Prostate gland (tissue), 2 donors: ENCODE measurements around the gene CHIC2. TPM values are rescaled to one million over a fixed set of nuclear protein-coding genes. Genes with fewer than 3 reads are reported as not detected.

ENCODE experiments used
- DNase-seq: peaks from one replicate; pipeline ENCODE4 v3.0.0-alpha.2; 2019; ENCODE audit warnings: low spot score
- H3K27ac ChIP-seq, 2 donors: fragments of 200-600 bp; sonication (generic); 2 replicates each; pipeline ENCODE4 v1.5.1; 2017 to 2019
- H3K27me3 ChIP-seq: fragments of 200-600 bp; sonication (generic); replicated peaks from 2 replicates; pipeline ENCODE4 v1.5.1; 2019; ENCODE audit not compliant: insufficient read depth
- H3K36me3 ChIP-seq, 2 donors: fragments of 200-600 bp; sonication (generic); 1 replicate in 1 of 2; 2 replicates in 1 of 2; pipeline versions ENCODE4 v1.5.1 to v1.8.1; 2017 to 2019
- H3K4me1 ChIP-seq: fragments of 200-600 bp; sonication (generic); replicated peaks from 2 replicates; pipeline ENCODE4 v1.5.1; 2019
- H3K4me3 ChIP-seq, 2 donors: fragments of 200-600 bp; sonication (generic); 2 replicates each; pipeline ENCODE4 v1.5.1; 2017 to 2019
- H3K9me3 ChIP-seq: fragments of 200-600 bp; sonication (generic); 2 replicates; pipeline ENCODE4 v1.5.1; 2017
- POLR2A ChIP-seq: fragments of 450-650 bp; IDR thresholded peaks from one replicate; pipeline ENCODE4 v1.6.1; 2016; ENCODE audit warnings: antibody characterized with exemption, mild to moderate bottlenecking
- POLR2AphosphoS5 ChIP-seq: sonication (generic); formaldehyde crosslinking; IDR thresholded peaks from one replicate; pipeline ENCODE4 v1.6.1; 2017; ENCODE audit warnings: antibody characterized with exemption
- WGBS: methylation state at CpG from one replicate; pipeline ENCODE4 v1.1.5; 2018; 5-methylcytosine and 5-hydroxymethylcytosine counted together
- intact Hi-C: fragments of 100-400 bp; cut with DNase I; formaldehyde crosslinking; loops from one replicate; pipeline ENCODE4 v1.14.2; 2022
- total RNA-seq, 2 donors: library from RNA; depleted of rRNA; stranded (reverse); fragments of >200 nt; gene quantifications; one replicate each; pipeline ENCODE4 v1.1.0, GENCODE V29; 2016
- TF ChIP-seq, protein P1 (sequence below), 4 experiments: fragments of 200-600 bp in 2 of 4; fragments of 450-650 bp in 2 of 4; sonication (generic) in 2 of 4; IDR thresholded peaks; 1 replicate in 3 of 4; 2 replicates in 1 of 4; pipeline ENCODE4 v1.5.1; 2016 to 2019; ENCODE audit warnings: antibody characterized with exemption in 4 of 4, mild to moderate bottlenecking in 2 of 4, moderate library complexity in 2 of 4

Gene CHIC2
- total RNA-seq, 2 donors from 2014 or later = 38.7 to 84.8 TPM

DNA sequence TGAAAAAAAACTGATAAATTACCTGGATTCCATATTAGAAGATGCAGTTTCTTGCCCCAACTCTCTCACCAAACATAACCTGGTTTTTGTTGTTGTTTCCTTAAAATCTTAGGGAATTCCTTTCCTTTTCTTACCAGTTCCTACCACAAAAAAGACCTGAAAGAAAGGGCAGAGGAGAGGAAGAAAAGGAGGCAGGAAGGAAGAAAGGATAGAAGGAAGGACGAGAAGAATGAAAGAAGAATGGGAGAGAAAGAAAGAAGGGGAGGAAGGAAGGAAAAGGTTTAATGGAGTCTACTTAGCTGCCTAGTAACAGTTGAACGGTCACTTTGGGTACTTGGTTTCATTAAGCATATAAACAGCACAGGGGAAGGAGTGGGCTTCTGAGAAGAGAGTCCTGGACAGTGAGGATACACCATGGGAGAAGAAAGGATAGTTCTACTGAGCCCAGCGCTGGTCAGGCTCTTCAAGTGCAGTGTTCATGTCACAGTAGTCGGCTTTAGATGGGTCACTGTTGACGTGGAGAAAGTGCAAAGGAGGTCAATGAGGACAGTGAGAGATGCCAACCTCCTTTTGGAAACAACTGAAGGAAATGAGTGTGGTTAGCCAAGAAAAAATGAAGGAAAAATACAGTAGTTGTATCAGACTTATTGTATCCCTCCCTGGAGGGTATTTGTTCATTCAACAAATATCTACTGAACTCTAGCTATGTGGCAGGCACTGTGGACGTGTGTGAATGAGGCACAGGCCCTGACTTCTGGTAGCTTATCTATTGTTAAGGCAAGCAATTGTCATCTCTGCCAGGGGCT, 1.1 kb upstream of the CHIC2 start:
- Histone ChIP-seq H3K4me3 (peak overlapping the region in 1 of 2 donors; percentile 94), H3K36me3 (no peaks in the 10 kb centered on the region), H3K9me3 (no peaks in the 10 kb centered on the region), H3K27me3 (no peaks in the 10 kb centered on the region), H3K27ac (peak overlapping the region; percentile 93 to 94), H3K4me1 (no peaks in the 10 kb centered on the region)
- WGBS = 72% methylated on average over 6 of the region's 6 CpGs
- intact Hi-C loops = no loop called here
- TF ChIP-seq, protein P1, sequence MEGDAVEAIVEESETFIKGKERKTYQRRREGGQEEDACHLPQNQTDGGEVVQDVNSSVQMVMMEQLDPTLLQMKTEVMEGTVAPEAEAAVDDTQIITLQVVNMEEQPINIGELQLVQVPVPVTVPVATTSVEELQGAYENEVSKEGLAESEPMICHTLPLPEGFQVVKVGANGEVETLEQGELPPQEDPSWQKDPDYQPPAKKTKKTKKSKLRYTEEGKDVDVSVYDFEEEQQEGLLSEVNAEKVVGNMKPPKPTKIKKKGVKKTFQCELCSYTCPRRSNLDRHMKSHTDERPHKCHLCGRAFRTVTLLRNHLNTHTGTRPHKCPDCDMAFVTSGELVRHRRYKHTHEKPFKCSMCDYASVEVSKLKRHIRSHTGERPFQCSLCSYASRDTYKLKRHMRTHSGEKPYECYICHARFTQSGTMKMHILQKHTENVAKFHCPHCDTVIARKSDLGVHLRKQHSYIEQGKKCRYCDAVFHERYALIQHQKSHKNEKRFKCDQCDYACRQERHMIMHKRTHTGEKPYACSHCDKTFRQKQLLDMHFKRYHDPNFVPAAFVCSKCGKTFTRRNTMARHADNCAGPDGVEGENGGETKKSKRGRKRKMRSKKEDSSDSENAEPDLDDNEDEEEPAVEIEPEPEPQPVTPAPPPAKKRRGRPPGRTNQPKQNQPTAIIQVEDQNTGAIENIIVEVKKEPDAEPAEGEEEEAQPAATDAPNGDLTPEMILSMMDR (IDR thresholded peaks at IDR 0.05) = no peak
- TF ChIP-seq POLR2A (no peak), POLR2AphosphoS5 (no peak)
- no peak for DNase-seq

DNA sequence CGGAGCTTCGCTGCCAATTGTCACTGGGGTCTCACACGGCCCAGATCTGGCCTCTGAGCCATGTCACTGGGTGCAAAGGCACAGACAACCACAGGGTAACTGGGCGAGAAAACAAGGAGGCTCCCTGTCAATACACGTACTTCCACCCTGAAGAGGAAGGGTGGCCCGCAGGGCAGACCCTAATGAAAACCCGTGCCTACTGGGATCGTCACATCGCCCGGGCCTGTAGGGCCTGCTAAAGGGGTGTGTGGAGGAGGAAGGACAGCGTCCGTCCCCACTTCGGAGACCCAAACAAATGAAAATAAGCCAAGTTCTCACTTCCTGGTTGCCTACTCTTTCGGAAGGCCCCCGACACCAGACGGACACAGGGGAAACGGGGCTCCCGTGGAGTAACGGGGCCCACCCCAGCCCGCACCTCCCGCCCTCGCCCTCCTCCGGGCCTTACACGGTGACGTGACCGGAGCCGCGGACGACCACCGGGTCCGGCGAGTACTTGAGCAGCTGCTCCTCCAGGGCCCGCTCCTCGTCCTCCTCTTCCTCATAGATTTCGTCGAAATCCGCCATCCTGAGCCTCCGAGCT, 578 bp downstream of the CHIC2 start:
- no peaks in the 10 kb centered on the region for H3K4me1 ChIP-seq
- DNase-seq = peak; percentile 22
- intact Hi-C loops = no loop called here

DNA sequence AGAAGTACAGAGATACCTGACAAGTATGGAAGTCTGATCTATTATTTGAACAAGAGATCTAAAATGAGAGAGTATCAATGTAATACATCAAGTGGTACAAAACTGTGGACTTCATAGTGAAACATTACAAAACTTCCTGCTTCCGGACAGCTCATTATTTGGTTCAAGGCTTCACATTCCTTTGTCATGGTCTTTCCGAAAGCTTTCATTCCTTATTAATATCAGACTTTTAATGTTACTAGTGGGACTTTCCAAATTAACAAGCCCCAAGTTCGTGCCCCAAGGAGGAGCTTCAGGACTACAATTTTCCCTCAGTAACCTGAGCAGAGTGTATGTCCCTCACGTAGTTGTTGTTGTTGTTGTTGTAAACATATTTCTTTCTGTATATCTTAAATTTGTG, 1.2 kb downstream of the CHIC2 start:
- peak overlapping the region; percentile 94 to 98 for H3K4me3 ChIP-seq
- H3K9me3 ChIP-seq = no peaks in the 10 kb centered on the region
- WGBS = under 1% methylated on average over 4 of the region's 4 CpGs
- H3K4me1 ChIP-seq = no peaks in the 10 kb centered on the region
- intact Hi-C loops = no loop called here
- no peak for DNase-seq
- no peaks in the 10 kb centered on the region for H3K27me3 ChIP-seq
- TF ChIP-seq, protein P1 (IDR thresholded peaks at IDR 0.05) = no peak
- TF ChIP-seq POLR2A (no peak), POLR2AphosphoS5 (no peak)
- H3K27ac ChIP-seq = peak overlapping the region; percentile 93 to 94
- no peaks in the 10 kb centered on the region for H3K36me3 ChIP-seq

More for the DNA sequence above, 578 bp downstream of the CHIC2 start:
- Histone ChIP-seq H3K9me3 (no peaks in the 10 kb centered on the region), H3K36me3 (no peaks in the 10 kb centered on the region), H3K4me3 (peak overlapping the region; percentile 94 to 98), H3K27me3 (no peaks in the 10 kb centered on the region), H3K27ac (peak overlapping the region; percentile 93 to 94)
- no peak for TF ChIP-seq POLR2AphosphoS5
- under 1% methylated on average over 22 of the region's 38 CpGs for WGBS

DNA sequence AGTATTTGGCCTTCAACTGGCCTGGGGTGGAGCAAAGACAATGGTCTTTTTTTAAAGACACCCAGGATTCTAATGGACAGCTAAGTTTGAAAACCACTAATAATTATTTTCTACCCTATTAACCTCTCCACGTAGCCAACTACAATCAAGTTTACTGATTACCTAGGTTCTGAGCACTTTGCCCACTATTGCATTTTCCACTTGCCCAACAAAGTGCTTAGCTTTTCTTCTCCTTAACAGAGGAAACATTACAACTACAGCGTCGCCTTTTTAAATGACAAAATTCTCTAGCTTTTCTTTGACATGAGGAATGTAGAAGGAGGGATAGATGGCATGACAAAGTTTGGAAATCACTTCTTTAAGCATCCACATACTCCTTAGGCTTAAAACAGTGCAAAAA, 2.0 kb downstream of the CHIC2 start:
- H3K27ac ChIP-seq = no peak overlapping the region
- no peaks in the 10 kb centered on the region for H3K36me3 ChIP-seq
- no peak for DNase-seq
- H3K4me1 ChIP-seq = no peaks in the 10 kb centered on the region
- intact Hi-C loops = no loop called here
- no peaks in the 10 kb centered on the region for H3K9me3 ChIP-seq
- TF ChIP-seq, protein P1 (IDR thresholded peaks at IDR 0.05) = no peak
- TF ChIP-seq POLR2AphosphoS5 = no peak
- no peak for TF ChIP-seq POLR2A
- peak overlapping the region in 1 of 2 donors; percentile 98 for H3K4me3 ChIP-seq
- H3K27me3 ChIP-seq = no peaks in the 10 kb centered on the region
- 69% methylated on average over 3 of the region's 3 CpGs for WGBS

DNA sequence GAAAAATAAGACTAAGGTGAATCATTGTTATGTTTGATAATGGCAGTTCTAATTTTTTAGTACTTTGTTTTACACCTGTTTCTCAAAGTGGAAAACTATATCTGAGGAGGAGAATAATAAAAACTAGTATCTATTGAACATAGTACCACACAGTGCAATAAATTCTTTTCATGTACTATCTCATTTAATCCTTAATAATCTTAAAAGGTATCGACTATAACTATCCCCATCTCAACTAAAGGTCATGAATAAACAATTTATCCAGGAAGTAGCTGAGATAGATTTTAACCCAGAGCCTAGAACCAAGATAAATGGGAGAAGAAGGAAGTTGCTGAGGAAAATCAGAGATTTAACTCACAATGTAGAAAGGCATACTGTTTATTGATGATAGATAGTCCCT, 2.5 kb downstream of the CHIC2 start:
- no peaks in the 10 kb centered on the region for H3K4me1 ChIP-seq
- no peaks in the 10 kb centered on the region for H3K9me3 ChIP-seq
- intact Hi-C loops = no loop called here
- H3K27me3 ChIP-seq = no peaks in the 10 kb centered on the region
- DNase-seq = no peak
- H3K4me3 ChIP-seq = no peak overlapping the region
- WGBS = 84% methylated on average over 1 of the region's 1 CpG
- H3K36me3 ChIP-seq = no peaks in the 10 kb centered on the region
- TF ChIP-seq POLR2AphosphoS5 = no peak
- TF ChIP-seq POLR2A = no peak
- TF ChIP-seq, protein P1 (IDR thresholded peaks at IDR 0.05) = no peak
- H3K27ac ChIP-seq = no peak overlapping the region
